NCI-H2107 (cell line): ENCODE results near the gene UBE2M.
"Not testable (repeated sequence)": the region's sequence is repeated elsewhere in the genome, so short reads cannot be mapped to it uniquely, and the experiment has no call there.

ENCODE experiments used
- DNase-seq: peaks from one replicate; lab custom pipeline; 2025; lab: John Stamatoyannopoulos, UW

Gene UBE2M

DNA sequence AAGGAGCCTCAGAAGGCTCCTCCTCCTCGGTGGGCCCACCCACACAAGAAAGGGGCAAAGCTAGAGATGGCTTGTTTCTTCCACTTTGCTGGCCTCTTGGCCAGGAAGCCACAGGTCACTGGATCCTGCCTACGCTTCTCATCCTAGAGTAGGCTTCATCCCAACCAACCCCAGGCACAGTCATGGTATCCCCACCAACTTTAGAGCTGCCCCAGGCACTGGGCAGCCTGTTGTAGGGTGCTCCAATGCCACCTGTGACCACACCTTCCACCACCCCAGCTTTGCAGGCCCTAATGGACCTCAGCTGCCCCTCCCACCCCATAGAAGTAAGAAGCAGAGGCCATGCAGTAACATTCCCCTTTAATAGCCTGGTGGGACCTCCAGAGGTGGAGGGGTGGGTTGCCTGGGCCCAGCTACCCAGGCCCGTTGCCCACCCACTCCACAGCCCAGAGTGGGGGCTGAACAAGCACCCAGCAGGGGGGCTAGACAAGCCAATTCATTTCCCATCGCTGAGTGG lies 3.0 kb downstream of the UBE2M start:
- no peak for DNase-seq

DNA sequence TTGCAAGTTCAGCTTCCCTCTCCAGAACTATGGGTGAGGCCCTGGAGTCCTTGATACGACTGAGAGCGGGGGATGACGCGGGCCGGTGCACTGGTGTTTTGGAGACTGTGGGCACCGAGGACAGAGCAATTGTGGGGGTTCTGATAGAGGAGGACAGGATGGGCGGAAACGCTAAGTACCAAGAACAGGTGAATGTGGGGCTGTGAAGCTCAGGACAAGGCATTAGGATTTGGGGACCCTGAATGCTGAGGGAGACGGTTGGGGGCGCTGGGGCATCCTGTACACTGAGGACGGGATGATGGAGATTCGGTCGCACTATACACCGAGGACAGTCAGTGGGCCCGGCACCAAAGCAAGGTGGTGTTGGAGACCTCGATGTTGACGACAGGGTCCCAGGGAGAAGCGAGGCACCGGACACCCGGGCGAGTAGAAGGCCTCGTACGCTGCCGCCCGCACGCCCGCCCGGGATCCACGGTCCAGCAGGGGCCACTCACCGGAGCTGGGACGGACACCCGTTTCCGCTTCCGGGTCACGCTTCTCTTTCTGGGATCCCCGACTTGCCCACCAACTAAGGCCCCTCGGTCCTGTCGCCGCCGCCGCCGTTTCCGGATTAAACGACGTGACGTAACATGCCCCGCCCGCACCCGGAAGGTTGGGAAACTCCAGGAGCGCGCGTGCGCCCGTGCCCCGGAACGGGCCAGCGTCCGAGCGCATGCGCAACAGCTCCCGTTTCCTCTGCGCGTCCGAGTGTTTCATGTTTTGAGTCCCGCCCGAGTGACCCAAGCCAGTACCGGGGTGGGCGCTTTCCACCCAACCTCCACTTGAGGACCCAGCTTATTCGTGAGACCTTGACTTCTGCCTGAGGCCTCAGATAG lies 3.7 kb downstream of the UBE2M start, which contains the start of gene CHMP2A:
Gene CHMP2A (minus strand): TSS at position 612 of the 875 bp plus-strand sequence. CDS start 893 bp downstream, outside the sequence.
- no peak for DNase-seq

- no peak for DNase-seq
Observed at GRCh38 chr19:58553799-58554493, 4.5 kb downstream of the UBE2M start.

GRCh38 chr19:58552655-58553054 lies 5.8 kb downstream of the UBE2M start:
- DNase-seq = no peak

DNA sequence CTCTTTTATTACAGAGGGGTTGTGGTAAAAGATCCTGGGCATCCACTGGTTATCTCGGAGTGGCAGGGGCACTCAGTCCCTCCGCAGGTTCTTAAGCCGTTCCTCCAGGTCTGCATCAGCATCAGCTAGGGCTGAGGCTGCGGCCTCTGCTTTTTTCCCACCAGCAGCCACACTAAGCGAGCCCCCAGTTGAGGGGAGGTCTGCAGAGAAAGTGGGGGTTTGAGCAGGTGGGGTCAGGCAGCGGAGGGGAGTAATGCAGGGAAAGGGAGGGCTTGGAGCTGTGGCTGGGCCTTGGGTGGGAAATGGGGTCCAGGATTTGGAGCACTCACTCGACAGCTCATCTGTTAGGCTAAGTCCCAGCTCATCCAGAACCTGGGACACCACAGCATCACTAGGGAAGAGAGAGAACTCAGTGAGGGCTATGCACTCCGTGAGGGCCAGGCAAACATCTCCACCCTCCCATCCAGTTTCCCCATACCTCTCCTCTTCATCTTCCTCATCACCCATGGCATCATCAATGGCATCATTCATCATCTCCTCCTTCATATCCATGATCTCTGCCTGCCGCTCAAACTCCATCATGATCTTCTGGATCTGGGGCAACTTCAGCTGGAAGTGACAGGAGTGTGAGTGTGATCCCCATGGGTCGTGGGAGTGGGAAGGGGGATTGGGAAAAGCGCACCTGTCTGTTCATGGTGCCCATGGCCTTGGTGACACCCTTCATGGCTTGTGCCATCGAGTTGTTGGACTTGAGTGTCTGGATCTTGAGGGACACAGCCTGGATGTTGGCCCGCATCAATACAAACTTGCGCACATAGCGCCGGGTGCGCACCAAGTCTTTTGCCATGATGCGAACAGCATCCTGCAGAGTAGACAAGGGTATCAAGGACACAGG lies 6.6 kb downstream of the UBE2M start:
- no peak for DNase-seq

- no peak for DNase-seq
Observed at GRCh38 chr19:58551123-58551497, 7.3 kb downstream of the UBE2M start.

DNA sequence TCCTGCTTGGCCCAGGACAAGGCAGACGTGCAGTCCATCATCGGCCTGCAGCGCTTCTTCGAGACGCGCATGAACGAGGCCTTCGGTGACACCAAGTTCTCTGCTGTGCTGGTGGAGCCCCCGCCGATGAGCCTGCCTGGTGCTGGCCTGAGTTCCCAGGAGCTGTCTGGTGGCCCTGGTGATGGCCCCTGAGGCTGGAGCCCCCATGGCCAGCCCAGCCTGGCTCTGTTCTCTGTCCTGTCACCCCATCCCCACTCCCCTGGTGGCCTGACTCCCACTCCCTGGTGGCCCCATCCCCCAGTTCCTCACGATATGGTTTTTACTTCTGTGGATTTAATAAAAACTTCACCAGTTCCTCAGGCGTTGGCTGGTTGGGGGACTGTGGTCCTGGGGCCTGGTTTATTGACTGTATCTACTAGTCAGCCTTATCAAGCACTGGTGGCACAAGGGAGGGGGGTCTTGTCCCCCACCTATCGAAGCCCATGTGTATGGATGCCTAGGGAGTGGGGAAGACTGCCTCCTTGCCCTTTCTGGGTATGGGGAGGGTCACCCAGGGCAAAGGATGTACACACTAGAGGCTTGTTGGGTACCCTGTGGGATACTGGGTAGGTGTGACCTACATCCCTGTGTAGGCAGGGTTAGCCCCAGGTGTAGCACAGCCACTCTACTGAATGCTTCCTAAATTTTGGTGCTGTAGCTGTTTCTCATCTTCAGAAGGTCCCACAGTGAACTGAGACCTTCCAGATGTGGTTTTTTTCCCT lies 7.9 kb downstream of the UBE2M start:
- no peak for DNase-seq

DNA sequence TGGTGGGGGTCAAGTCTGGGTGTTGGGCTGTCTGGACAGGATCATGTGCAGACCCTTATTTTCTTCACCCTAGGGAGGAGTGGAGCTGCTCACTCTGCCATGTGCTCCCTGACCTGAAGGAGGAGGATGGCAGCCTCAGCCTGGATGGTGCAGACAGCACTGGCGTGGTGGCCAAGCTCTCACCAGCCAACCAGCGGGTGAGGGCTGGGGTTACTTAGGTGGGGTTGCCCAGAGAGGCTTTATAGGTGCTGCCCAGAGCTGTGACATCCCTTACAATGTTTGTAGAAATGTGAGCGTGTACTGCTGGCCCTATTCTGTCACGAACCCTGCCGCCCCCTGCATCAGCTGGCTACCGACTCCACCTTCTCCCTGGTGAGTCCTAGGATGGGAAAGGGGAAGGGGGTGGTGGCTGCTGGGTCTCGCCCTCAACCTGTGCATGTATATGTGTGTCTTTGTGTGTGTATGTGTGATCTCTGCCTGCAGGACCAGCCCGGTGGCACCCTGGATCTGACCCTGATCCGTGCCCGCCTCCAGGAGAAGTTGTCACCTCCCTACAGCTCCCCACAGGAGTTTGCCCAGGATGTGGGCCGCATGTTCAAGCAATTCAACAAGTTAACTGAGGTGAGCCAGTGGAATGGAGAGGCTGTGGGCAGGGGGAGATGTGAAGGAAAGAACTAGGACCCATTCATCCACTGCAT lies 8.6 kb downstream of the UBE2M start:
- DNase-seq = no peak

DNA sequence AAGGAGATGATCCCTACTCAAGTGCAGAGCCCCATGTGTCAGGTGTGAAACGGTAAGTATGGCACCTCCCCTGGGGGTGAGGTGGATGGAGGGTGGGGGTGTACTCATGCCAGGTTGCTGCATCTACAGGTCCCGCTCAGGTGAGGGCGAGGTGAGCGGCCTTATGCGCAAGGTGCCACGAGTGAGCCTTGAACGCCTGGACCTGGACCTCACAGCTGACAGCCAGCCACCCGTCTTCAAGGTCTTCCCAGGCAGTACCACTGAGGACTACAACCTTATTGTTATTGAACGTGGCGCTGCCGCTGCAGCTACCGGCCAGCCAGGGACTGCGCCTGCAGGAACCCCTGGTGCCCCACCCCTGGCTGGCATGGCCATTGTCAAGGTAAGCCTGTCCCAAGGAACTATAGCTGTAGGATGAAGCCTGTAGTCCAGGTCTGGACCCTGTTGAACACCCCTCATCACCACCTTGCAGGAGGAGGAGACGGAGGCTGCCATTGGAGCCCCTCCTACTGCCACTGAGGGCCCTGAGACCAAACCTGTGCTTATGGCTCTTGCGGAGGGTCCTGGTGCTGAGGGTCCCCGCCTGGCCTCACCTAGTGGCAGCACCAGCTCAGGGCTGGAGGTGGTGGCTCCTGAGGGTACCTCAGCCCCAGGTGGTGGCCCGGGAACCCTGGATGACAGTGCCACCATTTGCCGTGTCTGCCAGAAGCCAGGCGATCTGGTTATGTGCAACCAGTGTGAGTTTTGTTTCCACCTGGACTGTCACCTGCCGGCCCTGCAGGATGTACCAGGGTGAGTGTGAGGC lies 9.3 kb downstream of the UBE2M start:
- DNase-seq = no peak

- DNase-seq = no peak
Observed at GRCh38 chr19:58547323-58548312, 10.8 kb downstream of the UBE2M start.

DNA sequence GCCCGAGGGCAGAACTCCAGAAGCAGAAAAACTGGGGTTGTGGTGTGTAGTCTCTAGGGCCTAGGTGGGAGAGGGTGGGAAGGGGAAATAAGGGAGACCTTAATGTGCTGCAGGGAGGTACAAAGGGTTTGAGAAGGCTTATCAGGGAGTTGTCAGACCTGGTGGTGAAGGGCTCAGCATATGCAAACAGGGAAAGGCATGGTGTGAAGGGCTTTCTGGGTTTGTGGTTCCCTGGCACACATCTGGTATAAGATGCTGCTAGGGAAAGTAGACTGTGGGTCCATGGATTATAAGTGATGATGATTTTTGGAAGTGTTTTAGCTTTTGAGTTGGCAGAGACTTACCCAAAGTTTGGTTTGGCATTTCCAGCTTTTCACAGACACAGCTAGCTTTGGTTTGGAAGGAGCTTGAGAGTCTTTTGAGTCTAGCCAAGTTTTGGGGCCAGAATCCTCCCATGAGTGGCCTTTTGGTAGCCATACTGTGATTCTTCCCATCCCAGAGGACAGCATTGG lies 12.3 kb downstream of the UBE2M start:
- no peak for DNase-seq

- DNase-seq = no peak
Observed at GRCh38 chr19:58545286-58546018, 13.0 kb downstream of the UBE2M start.

DNA sequence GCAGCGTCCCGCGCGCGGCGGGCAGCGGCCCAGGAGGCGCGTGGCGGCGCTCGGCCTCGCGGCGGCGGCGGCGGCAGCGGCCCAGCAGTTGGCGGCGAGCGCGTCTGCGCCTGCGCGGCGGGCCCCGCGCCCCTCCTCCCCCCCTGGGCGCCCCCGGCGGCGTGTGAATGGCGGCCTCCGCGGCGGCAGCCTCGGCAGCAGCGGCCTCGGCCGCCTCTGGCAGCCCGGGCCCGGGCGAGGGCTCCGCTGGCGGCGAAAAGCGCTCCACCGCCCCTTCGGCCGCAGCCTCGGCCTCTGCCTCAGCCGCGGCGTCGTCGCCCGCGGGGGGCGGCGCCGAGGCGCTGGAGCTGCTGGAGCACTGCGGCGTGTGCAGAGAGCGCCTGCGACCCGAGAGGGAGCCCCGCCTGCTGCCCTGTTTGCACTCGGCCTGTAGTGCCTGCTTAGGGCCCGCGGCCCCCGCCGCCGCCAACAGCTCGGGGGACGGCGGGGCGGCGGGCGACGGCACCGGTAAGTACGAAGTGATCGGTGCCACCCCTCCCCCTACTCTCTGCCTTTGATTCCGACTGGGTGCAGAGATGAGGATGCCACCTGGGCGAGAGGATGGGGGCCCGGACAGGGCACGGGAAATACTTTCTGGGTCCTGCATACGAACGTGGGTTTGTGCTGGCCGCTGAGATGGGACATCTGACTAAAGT lies 13.7 kb downstream of the UBE2M start:
- DNase-seq = no peak

DNA sequence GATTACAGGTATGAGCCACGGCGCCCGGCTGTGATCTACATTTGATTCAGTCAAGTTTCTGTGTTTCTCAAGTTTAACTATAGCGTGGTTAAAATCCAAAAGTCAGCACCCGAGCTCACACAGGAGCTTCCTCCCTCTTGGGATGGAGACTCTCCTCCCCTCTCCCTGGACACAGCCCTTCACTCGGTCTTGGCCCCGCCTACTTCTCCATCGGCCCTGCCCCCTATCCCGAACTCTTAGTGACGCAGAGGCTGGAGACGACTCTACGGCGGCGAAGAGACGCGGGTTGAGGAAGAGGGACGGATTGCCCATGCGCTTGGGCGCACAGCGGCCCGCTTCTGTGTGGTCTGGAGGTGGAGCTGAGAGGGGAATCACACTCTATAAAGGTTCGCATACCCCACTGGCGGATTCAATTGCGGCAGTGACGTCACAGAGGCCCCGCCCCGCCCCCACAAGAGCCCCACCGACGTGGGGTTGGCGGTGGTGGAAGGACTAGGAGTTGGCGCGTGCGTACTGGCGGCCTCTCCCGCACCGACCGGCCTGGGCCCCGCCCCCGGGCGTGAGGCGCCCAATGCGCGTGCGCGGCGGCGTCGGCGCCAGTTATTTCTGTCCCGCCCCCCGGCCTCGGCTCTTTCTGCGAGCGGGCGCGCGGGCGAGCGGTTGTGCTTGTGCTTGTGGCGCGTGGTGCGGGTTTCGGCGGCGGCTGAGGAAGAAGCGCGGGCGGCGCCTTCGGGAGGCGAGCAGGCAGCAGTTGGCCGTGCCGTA lies 14.4 kb downstream of the UBE2M start, which contains the start of gene TRIM28:
Gene TRIM28 (plus strand): TSS at position 239 of the 765 bp plus-strand sequence. CDS start 694 bp downstream, outside the sequence.
- no peak for DNase-seq

GRCh38 chr19:58542641-58543372 lies 15.6 kb downstream of the UBE2M start:
- not testable (repeated sequence) for DNase-seq
